Adrenal gland (tissue), 19 donors: ENCODE data around the gene DNAH12. TPM values are rescaled to one million over a fixed set of nuclear protein-coding genes. Genes with fewer than 3 reads are reported as not detected.

Experiments
- DNase-seq, 7 donors: peaks; one replicate each; pipeline ENCODE4 v3.0.0-alpha.2; 2019 to 2020
- H3K27ac ChIP-seq, 5 donors: fragments of 200-600 bp; sonication (generic) in 4 of 5; 1 replicate in 3 of 5; 2 replicates in 2 of 5; pipeline versions ENCODE4 v1.5.1 to v1.8.0; 2016 to 2020; ENCODE audit warnings: mild to moderate bottlenecking in 1 of 5
- H3K27me3 ChIP-seq: fragments of 200-600 bp; 2 replicates; pipeline ENCODE4 v1.8.0; 2021
- H3K36me3 ChIP-seq, 2 donors: fragments of 200-600 bp; replicated peaks in 1 of 2; 1 replicate in 1 of 2; 2 replicates in 1 of 2; pipeline versions ENCODE4 v1.5.1 to v1.8.0; 2018 to 2022
- H3K4me1 ChIP-seq, 2 donors: fragments of 200-600 bp; replicated peaks in 1 of 2; 1 replicate in 1 of 2; 2 replicates in 1 of 2; pipeline versions ENCODE4 v1.5.1 to v1.8.0; 2018 to 2021
- H3K4me3 ChIP-seq, 4 donors: fragments of 200-600 bp; sonication (generic) in 3 of 4; one replicate each; pipeline ENCODE4 v1.5.1; 2016 to 2018
- H3K9me3 ChIP-seq, 3 donors: fragments of 200-600 bp; sonication (generic) in 1 of 3; replicated peaks in 1 of 3; 1 replicate in 2 of 3; 2 replicates in 1 of 3; pipeline versions ENCODE4 v1.5.1 to v1.8.0; 2016 to 2021
- CTCF ChIP-seq, 6 experiments: fragments of 450-650 bp in 4 of 6; fragments of 200-600 bp in 2 of 6; sonication (generic) in 1 of 6; IDR thresholded peaks; 1 replicate in 5 of 6; 2 replicates in 1 of 6; pipeline versions ENCODE4 v1.5.1 to v1.8.0; 2016 to 2021; ENCODE audit warnings: antibody characterized with exemption in 6 of 6, mild to moderate bottlenecking in 2 of 6, moderate library complexity in 1 of 6
- POLR2A ChIP-seq, 2 donors: fragments of 450-650 bp; IDR thresholded peaks; one replicate each; pipeline ENCODE4 v1.6.1; 2017; ENCODE audit warnings: antibody characterized with exemption in 2 of 2, mild to moderate bottlenecking in 2 of 2, moderate library complexity in 1 of 2
- WGBS, 4 donors: extraction: QIAGEN DNeasy Blood & Tissue Kit in 2 of 4; methylation state at CpG; one replicate each; pipeline versions ENCODE4 v1.1.5 to v1.1.7; 2013 to 2017; 5-methylcytosine and 5-hydroxymethylcytosine counted together
- intact Hi-C, 2 donors: fragments of 100-400 bp; cut with DNase I; formaldehyde crosslinking; loops; one replicate each; pipeline versions ENCODE4 v1.14.1 to v1.15.0; 2022 to 2023
- long read RNA-seq, 10 donors: library from polyadenylated mRNA in 3 of 10; unstranded in 2 of 10; stranded (forward) in 1 of 10; transcript quantifications; one replicate each; pipeline ENCODE4 v2.0.0 and lab custom pipeline, GENCODE V29; 2021 to 2026
- polyA plus RNA-seq, 3 donors: library from polyadenylated mRNA; stranded (reverse); fragments of 200-250 nt in 2 of 3; fragments of 350-450 nt in 1 of 3; fragmentation: Illumina TruSeq in 1 of 3; extraction: RNeasy Lipid Tissue Mini Kit (QIAGEN cat#74804) in 1 of 3; gene quantifications; one replicate each; pipeline ENCODE4 v1.2.3, GENCODE V29; 2013 to 2014
- total RNA-seq, 9 donors: library from RNA; depleted of rRNA in 4 of 9; stranded (reverse); fragments of >200 nt in 4 of 9; fragments of 120-200 nt in 1 of 9; fragmentation: NEBNext Ultra II Directional in 1 of 9; extraction: Animal tissue kit (Norgen Biotek cat#: 25700) in 1 of 9; gene quantifications; one replicate each; pipeline versions ENCODE4 v1.1.0 to v1.2.4, GENCODE V29; 2013 to 2023
- donor health status: healthy with polysubstance abuse.
- donor health status: Bipolar disorder and iron deficiency.
- donor health status: DM: yes; HTN: yes; CAD: no.
- donor health status: DM: no; HTN: no; CAD: no.
- donor health status: DM: no; HTN: no; CAD: no.
- donor health status: DM: yes; HTN: yes; CAD: no.

DNAH12 gene
- total RNA-seq, result 1 to 10 TPM in 1 of 9 donors, under 1 TPM in 8; 0.21 to 1.8 (median 0.46) TPM
- 1 to 10 TPM in 1 of 3 donors, under 1 TPM in 2; 0.16 to 1.4 (median 0.84) TPM for polyA plus RNA-seq
- long read RNA-seq, donor 1, result 0 reads
- long read RNA-seq, donor 2, result 0 reads
- long read RNA-seq, donor 3, result 0 reads
- long read RNA-seq, donor 4, partial matches to known transcripts, result 0 of 1 reads
- long read RNA-seq, donor 4, other reads (novel, unspliced or antisense), result 1 of 1 reads
- long read RNA-seq, donor 5, partial matches to known transcripts, result 0 of 2 reads
- long read RNA-seq, donor 5, other reads (novel, unspliced or antisense), result 2 of 2 reads
- long read RNA-seq, donor 6, result 0 reads
- long read RNA-seq, donor 7, result 0 reads
- long read RNA-seq, donor 8, result 0 reads
- long read RNA-seq, donor 9, result 0 reads
- long read RNA-seq, donor 10, result 0 reads

GRCh38 chr3:57544181-57545125 is at the start of gene DNAH12:
DNAH12 (minus strand) TSS chr3:57544344; CDS start chr3:57542870, 1,474 bp downstream.
- peak in 4 of 7 donors; percentile 27 to 43 (median 34) for DNase-seq
- Histone ChIP-seq H3K4me3 (peak within 1 kb of the TSS in 1 of 4 donors; percentile 18), H3K27ac (no peak within 1 kb of the TSS), H3K9me3 (no peaks in the 10 kb centered on the region), H3K4me1 (peaks cover 6 to 19% of the 10 kb centered on the region in 2 donors), H3K27me3 (no peaks in the 10 kb centered on the region), H3K36me3 (no peaks in the 10 kb centered on the region)
- no peak for TF ChIP-seq CTCF (IDR thresholded peaks at IDR 0.05)
- no peak for TF ChIP-seq POLR2A (IDR thresholded peaks at IDR 0.05)
- WGBS, 4 donors, result 8 to 11% (median 10%) methylated on average over 18 to 20 of the region's 20 CpGs
- intact Hi-C loops, result no loop called here

GRCh38 chr3:57592306-57592705 is 48.2 kb upstream of the DNAH12 start:
- H3K27me3 ChIP-seq, result no peaks in the 10 kb centered on the region
- DNase-seq, result no peak
- H3K9me3 ChIP-seq, result no peaks in the 10 kb centered on the region
- TF ChIP-seq POLR2A (IDR thresholded peaks at IDR 0.05) (no peak), CTCF (IDR thresholded peaks at IDR 0.05) (no peak)
- peak overlapping the region in 1 of 5 donors; percentile 21 for H3K27ac ChIP-seq
- intact Hi-C loops, result loop anchor here in 1 of 2 donors (5.0 kb wide), 1 partner anchor 35 kb away; the partner anchor contains the start of gene PDE12
- H3K4me3 ChIP-seq, result no peak overlapping the region
- no peaks in the 10 kb centered on the region for H3K36me3 ChIP-seq
- H3K4me1 ChIP-seq, result peaks cover 43 to 57% of the 10 kb centered on the region in 2 donors
- WGBS, 4 donors, result 53 to 61% (median 58%) methylated on average over 5 to 6 of the region's 6 CpGs

GRCh38 chr3:57587905-57588304 is 43.8 kb upstream of the DNAH12 start:
- no peak for DNase-seq
- no peaks in the 10 kb centered on the region for H3K27me3 ChIP-seq
- peaks cover 0 to 4% of the 10 kb centered on the region in 2 donors for H3K36me3 ChIP-seq
- no peak overlapping the region for H3K27ac ChIP-seq
- intact Hi-C loops, result no loop called here
- H3K4me3 ChIP-seq, result no peak overlapping the region
- TF ChIP-seq POLR2A (IDR thresholded peaks at IDR 0.05), result no peak
- TF ChIP-seq CTCF (IDR thresholded peaks at IDR 0.05), result no peak
- H3K9me3 ChIP-seq, result no peaks in the 10 kb centered on the region
- 74 to 83% (median 79%) methylated on average over 2 of the region's 2 CpGs for WGBS, 4 donors
- H3K4me1 ChIP-seq, result peaks cover 24 to 47% of the 10 kb centered on the region in 2 donors

GRCh38 chr3:57586778-57587177 is 42.6 kb upstream of the DNAH12 start:
- DNase-seq, result no peak
- TF ChIP-seq POLR2A (IDR thresholded peaks at IDR 0.05) (no peak), CTCF (IDR thresholded peaks at IDR 0.05) (no peak)
- WGBS, 4 donors, result 74 to 87% (median 80%) methylated on average over 6 of the region's 6 CpGs
- Histone ChIP-seq H3K27ac (no peak overlapping the region), H3K9me3 (no peaks in the 10 kb centered on the region), H3K27me3 (no peaks in the 10 kb centered on the region), H3K4me3 (no peak overlapping the region), H3K4me1 (peaks cover 15 to 35% of the 10 kb centered on the region in 2 donors), H3K36me3 (peaks cover 0 to 7% of the 10 kb centered on the region in 2 donors)
- intact Hi-C loops, result no loop called here
